Stimulated activated CD4-positive, alpha-beta T cell treated with anti-CD3 and anti-CD28 coated beads, Interleukin-15, amount 100 ng/mL, for 1 hour (primary cell): ENCODE measurements around the gene C1R.

Experiments
- DNase-seq, 2 donors: peaks; one replicate each; pipeline ENCODE4 v3.0.0-alpha.2; 2020; ENCODE audit warnings: low read depth in 1 of 2, low spot score in 1 of 2

Gene C1R

DNA sequence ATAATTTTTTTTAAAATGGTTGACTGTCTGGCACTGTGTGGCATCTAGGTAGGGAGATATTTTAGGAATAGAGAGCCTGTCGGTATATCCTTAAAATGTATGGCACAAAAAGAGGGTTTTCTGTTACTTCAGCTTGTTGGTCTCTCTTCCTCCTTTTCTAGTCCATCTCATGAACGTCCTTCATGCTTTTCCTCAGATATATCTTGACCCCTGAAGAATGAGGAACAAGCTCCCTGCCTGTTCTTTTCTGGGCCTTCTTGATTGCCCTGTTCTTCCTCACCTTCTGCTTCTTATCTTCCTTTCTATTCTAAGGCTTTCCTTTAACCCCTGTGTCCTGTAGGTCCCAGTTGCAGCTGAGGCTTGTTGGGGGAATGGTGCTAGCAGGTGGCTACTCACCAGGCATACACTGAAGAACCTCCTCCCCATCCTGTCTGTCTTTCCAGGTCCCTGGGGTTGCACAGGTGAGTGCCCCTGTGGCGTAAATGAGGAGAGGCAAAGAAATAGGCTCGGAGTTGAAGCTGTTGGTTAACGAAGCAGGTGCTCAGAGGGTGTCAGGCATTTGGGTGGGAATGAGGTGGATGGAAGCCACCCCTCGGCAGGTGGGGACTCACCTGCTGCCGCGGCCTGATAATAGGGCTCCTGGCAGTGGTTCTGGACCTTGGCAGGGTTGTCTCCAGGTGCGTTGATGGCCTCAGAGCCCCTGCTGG, 7.2 kb upstream of the C1R start:
- no peak for DNase-seq

DNA sequence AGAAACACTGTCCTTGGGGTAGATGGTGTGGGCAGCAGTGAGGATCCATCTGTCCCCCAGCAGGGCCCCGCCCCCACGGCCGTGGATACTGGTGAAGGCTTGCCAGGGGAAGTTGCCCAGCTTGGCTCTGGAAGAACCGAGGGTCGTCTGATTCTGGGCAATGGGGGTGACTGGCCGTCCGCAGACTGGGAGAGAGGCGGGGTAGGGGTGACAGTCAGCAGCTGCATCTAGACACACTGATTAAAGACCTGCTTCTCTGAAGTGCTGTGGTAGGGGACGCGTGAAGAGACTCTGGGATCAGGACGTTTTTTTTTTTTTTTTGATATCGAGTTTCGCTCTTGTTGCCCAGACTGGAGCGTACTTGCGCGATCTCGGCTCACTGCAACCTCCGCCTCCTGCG, 4.7 kb upstream of the C1R start:
- no peak for DNase-seq

DNA sequence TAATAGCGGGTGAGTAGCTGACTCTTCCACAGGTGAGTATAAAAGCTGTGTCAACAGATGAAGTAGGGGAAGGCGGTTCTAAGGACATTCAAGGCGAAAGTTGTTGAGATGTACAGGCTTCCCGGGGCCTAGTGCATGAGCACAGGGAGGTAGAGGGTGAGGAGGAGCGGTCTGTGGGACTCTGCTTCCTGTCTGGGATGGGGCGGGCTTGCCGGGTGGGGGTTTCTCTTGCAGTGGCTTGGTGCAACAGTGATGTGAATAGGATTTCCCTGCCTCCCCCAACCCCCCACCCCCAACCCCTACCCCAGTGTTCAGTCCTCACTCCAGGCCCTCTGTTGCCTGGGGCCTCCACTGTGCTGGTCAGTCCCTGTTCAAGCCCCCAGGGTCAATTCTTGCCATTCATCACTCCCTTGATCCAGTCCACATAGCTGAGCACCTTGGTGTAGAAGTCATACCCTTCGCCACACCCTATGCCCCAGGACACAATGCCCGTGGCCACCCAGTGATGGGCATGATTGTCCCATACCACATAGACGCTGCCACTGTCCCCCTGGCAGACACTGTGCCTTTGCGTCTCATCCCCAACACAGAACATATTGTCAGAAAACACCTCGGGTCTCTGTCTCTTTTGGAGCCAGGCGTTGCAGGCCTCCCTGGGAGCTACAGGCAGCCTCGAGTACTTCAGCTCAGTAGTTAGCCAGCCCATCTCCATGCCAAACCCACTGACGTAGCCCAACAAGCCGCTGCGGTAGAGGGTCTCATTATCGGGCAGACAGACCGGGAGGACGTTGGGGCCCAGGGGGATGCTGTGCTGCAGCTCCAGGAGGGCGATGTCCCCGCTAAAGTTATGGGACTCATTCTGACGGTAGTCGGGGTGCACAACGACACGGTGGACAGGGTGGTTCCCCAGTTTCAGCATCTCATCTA, 4.0 kb upstream of the C1R start:
- no peak for DNase-seq

DNA sequence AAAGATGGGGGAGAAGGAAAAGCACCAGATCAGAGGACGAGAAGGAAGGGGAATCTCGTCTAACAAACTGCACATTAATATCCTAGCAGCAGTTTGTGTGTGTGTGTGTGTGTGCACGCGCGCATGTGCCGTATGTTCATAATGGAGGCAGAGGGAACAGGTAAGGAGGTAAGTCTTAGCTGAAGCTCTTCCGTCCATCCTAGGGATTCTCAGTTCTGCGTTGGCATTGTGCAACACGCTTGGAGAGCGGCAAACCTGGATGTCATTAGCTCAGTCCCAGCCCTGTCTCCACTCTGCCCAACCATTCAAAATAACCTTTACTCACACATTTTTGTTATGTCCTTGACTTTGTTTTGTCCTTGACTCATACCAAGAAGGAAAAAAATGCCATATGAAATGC, 1.6 kb upstream of the C1R start:
- DNase-seq, result no peak

DNA sequence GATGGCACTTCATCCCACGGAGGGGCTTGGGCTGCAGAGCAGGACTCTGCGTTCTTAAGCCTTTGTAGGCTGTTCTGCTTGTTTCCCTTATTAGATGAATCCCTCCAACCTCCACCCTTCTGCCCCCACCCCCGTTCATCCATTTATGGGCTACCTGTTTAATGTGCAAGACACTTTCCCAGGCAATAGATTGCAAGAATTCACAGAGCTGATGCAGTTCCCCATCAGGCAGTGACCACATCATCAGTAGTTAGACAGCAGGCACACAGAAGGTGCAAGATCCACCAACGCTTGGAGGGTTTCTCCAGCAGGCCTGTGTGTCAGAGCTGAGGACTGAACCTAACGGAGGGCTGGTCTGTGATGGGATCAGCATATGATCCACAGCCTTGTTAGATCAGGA, 1.2 kb upstream of the C1R start:
- DNase-seq, result no peak

DNA sequence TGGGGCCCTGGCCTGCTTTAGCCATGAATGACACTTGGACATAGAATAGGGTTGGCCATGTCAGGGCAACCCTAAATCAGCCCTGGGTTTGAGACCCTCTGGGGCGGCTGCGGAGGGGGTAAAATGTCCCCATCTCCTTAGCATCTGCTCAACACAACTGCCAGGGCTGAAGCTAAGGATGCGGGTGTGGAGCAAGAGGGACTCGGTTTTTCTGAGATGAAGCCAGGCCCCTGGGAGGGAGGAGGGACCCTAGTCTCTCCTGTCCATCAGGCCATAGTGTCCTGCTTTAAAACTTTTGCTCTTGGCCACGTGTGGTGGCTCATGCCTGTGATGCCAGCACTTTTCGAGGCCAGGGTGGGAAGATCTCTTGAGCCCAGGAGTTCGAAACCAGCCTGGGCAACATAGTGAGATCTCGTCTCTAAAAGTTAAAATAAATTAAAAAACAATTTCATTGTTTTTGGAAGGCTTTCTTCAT, 778 bp upstream of the C1R start:
- DNase-seq, result no peak

DNA sequence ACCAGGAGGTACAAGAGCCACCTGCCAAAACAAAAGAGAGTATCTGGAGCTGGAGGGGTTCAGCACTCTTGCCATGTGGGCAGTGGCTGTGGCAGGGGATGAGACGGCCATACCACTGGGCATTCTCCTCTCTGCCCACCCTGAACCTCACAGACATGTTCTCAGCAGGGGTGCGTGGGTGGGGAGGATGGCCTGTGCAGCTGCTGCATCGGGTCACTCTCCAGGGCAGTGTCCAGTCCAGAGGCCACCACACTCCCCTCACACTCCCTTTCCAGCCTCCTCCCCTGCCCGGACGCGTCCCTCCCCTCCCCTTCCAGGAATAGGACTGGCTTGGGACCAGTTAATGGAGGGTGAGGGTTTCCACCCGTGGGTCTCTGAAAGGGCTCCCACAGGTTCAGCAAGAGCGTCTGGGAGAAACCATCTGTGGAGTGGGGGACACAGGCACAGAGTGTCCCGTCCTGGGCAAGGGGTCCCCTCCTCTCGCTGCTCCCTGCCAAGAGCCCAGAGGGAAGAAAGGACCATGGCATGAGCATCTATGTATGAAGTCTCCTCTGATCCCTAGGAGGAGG, 501 bp downstream of the C1R start:
- DNase-seq, result no peak

DNA sequence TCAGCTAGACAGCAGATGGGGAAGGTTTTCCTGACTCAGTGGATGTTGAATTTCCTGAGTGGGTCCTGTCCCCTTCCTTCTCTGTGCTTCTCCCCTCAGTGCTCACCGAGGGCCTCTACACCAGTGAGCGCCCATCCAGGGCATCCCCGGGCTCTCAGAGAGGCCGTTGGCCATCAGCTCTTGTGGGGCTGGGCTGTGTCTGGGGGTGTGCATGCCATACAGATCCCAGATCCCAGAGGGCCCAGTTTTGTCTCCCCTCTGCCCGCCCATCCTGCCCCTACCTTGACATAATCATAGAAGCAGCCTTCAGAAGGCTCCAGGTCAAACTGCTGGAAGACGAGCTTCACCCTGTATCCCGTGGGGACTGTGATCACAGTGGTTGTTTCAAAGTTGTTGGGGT, 1.1 kb downstream of the C1R start:
- DNase-seq, result no peak

DNA sequence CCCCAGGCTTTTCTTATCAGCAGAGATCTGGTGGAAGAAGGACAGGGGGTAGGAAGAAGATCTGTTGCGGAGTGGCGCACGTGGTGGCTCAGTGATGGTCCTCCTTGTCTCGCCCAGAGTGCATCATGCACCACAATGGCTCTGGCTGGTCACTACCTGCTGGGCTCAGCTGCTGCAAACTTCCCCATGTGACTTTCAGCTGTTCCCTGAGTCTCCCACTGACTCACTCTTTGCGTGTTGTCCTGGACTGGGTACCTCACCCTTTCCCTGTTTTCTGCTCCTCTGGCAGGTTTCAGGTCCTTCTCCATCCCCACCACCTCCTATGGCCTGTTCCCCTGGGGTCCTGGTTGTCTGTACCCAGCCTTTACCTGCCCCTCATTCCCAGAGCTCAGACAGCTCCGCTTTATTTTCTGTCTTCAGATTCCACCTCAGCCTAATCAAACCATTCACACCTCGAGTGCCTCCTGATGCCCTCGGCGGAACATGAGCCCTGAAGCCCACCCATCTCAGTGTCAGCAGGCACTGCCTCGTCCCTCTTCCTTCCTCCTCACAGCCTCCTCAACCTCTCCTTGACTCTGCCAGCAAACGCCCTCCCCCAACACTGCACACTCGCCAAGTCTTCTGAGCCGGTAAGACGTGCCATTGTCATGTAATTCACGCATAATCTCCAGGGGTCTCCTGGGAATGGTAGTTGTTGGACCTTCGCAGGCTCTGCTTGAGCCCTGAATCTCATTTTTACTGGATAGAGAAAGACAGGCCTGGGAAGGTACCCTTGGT, 1.8 kb downstream of the C1R start:
- DNase-seq, result no peak

DNA sequence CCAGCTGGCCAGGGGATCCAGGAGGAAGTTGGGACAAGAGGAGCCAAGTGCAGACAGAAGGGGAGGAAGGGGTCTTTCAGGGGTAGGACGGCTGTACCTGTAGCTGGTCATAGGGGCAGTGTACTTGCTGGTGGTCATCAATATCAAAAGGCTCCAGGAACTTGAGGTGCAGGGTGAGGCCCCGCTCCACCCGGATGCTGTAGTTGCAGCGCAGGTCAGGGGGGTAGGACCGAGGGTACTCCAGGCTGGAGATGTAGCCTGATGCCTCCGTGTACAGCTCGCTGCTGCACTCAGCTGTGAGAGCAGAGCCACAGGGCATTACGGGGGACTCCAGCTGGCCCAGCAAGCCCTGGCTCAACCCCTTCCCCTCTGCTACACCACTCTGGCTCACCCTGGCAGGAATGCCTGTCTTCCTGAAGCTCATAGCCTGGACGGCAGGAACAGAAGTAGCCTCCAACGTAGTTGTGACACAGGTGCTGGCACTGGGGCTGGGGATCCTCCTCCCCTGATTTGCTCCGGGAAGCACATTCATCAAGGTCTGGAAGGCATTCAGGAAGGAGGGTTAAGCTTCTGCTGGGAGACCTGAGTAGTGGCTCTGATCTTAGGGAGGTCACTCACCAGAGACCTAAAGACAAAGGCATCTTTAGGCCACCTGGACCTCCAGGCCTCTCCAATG, 2.9 kb downstream of the C1R start:
- no peak for DNase-seq

DNA sequence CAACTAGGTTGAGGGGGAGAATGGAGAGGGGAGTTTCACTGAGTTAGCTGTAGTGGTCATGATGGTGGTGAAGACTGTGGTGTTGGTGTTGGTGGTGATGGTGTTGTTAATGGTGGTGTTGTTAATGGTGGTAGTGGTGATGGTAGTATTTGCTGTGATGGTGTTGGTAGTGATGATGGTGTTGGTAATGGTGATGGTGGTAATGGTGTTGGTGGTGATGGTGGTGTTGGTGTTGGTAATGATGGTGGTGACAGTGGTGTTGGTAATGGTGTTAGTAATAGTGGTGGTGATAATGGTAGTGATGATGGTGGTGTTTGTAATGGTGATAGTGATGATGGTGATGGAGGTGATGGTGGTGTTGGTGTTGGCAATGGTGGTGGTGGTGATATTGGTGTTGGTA, 9.1 kb downstream of the C1R start:
- no peak for DNase-seq

DNA sequence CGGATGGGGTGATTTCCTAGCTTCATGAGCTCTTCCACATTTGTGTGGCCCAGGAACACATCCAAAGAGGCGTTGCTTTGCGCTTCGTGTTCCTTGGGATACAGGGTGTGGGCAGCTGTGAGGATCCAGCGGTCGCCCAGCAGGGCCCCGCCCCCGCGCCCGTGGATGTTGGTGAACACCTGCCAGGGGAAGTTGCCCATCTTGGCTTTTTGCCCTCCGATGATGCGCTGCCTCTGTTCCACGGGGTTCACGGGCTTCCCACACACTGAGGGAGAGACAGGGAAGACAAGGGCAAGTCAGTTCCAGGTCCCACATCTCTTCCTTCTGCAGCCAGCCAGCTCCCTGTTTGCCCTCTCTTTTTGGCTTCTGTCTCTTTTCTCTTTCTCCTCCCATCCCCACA, 11.2 kb downstream of the C1R start:
- no peak for DNase-seq

DNA sequence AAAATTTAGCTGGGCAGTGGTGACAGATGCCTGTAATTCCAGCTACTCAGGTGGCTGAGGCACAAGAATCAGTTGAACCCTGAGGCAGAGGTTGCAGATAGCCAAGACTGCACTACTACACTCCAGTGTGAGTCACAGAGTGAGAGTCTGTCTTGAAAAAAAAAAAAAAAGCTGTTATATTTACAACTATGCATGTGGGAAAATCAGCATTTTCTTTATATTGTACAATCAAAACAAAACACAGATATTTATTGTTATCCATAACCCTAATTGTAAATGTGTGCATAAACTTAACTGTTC, 12.5 kb downstream of the C1R start:
- no peak for DNase-seq

DNA sequence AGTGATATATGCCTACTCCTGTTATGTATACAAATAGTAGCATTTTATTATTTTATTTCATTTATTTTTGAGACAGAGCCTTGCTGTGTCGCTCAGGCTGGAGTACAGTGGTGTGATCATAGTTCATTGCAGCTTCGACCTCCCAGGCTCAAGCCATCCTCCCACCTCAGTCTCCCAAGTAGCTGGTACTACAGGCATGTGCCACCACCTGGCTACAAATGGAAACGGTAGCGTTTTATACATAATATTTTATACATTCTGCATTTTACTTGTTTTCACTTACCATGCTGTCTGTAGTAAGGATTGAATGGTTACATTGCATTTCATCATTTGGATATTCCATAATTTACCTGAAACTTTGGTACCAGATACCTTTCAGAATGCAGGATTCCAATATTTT, 14.1 kb downstream of the C1R start:
- no peak for DNase-seq

DNA sequence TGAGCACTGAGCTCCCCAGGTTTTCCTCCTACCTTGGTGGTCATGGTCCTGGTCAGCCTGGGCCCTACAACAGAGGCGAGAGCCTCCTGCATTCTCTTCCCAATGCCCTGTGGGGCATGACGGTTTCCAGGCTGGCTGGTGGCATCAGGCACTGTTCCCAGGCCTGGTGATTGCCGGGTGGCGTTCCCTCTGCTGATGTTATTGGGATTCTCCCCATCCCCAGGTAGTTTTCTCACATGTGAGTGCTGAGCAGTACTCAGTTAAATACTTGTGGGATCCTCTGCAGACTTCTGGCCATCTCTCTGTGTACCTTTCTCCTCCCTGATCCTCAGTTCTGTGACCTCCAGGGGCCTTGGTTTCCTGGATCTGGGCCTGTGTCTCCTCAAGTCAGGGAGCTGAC, 15.8 kb downstream of the C1R start:
- DNase-seq, result no peak

DNA sequence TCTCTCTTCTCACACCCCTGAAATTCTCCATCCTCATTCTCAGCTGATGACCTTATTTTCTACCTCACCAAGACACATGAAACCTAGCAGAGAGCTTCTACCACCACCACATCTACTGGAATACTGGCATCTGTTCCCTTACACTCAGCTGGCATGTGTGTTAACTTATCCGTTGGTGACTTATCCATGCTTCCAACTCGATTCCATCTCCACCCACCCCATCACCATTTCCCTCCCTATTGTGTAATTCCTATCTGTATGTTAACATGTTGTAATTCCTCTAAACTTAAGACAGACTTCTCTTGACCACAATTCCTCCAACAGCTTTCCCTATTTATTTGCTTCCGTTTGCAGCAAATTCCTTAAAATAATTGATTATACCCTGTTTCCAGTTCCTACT, 16.3 kb downstream of the C1R start:
- no peak for DNase-seq

DNA sequence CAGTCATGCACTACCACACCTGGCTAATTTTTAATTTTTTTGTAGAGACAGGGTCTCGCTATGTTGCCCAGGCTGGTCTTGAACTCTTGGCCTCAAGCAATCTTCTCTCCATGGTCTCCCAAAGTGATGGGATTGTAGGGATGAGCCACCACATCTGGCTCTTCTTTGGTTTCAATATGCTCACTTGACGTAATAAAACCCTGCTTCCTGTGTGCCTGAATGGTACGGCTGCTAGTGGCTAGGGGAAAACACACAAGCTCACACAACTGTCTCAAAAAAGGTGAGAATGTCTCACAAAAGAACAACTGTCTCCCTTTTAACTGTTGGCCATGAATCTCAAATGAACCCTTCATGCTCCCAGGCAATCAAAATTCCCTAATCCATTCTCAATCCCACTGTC, 16.7 kb downstream of the C1R start:
- no peak for DNase-seq

DNA sequence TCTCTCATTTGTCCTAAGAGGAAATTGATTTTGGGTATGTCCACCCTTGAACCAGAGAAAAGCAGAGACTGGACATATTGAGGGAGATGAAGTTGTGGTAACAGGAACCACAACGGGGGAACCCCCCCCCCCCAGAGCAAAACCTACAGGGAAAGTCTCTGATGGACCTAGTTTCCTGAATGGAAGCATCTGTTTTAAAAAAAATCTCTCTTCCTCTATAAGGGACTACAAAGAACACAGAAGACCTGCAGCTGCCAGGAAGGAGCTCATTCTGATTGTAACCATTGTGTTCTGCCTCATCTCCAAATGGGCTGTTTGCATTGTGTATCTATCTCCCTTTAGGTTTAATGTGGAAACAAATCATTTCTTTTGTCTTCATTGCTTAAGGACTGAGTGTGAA, 18.3 kb downstream of the C1R start:
- no peak for DNase-seq

DNA sequence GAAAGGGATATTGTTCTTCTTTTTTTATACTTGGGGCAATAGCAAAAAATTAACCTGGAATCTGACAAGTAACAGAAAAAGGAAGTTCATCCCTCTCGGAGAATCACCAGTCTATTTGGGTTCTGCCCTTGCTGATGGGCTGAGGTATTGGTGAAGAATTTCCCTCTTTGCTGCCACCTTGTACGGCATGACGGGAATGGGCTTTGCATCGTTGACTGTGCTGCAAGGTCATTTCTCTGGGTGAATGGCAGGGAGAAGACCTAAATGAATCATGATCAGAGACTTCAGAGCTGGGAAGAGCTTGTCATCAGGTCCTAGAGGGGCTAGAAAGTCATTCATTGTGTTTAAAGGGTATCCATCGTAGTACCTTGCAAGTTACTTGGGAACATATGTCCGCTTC, 19.7 kb downstream of the C1R start:
- DNase-seq, result no peak

DNA sequence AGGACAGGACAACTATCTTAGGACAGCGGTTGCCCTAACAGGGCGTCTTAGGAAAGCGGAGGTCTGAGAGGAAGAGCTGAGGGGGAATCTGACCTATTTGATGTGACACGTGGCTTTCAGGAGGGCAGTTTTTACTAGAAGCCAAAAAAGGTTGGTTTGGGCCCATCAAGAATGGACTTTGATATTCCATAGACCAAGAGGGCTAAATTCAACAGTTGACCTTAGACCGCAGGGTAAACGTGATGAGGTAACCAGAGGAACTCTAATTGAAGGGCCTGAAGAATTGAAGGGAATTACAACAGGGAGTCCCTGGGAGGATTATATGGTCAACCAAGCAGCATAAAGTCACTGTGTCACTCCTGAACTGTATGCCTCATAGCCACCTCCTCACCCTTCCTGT, 20.2 kb downstream of the C1R start:
- DNase-seq, result no peak

DNA sequence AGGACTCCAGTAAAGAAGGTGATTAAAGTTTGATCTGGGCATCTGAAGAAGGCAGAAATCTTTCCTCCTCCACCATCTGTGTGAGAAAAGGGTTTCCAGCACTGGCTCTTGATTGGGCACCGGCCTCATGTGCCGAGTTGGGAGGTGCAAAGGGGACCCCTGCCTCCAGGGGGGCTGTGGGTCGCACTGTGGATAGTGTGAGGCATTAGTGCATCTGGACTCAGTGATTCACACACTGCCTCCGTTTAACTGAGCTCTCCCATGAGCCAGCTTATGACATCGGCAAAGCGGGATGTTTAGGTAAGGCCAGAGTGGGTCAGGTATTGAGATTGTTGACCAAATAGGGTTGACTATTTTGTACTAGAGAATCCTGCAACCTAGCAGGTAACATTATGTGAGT, 22.9 kb downstream of the C1R start:
- DNase-seq, result no peak
